Measurements from ENCODE around the gene RBM47.
"Not testable (repeated sequence)": the region's sequence is repeated elsewhere in the genome, so short reads cannot be mapped to it uniquely, and the experiment has no call there.

The RBM47 gene

DNA sequence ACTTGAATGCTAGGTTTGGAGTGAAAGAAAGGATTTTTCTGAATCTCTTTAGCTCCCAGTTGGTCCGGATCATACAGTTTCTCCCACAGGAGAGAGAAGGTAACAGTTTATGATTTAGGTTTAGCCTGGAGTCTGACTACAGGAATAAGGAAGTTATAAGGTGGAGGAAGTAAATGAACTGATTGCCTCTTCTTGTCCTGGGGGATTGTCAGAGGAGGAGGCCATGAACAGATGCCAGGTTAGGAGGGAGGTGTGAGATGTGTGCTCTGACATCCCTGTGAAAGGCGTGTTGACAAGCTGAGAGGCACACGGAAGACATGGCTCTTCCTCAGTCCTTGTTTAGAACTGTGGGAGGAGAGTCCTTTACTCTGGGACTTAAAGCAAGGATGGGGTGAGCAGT is 230.1 kb downstream of the RBM47 start:
- no peak for DNase-seq

DNA sequence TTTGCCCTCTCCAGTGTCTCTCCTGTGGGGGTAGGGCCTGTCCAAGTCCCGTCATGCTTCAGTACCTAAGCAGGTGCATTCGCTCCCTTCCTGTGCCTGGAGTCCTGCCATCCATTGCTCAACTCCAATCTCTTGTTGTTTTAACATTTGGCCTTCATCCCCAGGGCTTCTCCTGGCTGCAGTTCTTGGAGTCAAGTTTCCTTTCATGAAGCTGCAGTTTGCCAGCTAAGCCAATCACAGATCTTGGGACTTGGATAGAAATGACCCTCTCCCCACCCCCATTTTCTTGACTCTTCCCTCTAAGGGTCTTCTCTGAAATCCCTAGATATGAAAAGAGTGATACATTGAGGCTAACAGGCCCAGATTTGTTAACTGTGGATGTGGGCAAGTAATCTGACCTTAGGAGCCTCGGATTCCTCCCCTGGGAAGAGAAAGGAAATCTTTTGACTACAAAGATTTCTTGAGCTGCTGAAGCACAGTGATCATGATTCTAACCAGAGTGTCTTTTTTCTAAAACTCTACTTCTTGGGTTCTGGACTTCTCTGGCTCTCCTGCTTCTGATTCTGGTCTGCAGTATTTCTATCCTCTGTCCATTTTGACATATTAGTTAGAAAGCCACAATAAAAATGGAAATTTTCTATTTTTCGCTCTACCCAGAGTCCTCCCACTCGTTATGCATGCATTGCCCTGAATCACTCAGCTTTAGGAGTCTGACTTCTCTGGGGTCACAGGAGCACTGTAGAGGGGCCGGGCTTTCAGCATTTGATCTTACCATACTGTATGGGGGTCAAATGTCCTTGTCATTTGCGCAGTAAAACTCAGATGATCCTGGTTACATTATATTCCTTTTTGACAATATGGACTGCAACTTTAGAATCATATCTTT is 233.5 kb downstream of the RBM47 start:
- no peak for DNase-seq

DNA sequence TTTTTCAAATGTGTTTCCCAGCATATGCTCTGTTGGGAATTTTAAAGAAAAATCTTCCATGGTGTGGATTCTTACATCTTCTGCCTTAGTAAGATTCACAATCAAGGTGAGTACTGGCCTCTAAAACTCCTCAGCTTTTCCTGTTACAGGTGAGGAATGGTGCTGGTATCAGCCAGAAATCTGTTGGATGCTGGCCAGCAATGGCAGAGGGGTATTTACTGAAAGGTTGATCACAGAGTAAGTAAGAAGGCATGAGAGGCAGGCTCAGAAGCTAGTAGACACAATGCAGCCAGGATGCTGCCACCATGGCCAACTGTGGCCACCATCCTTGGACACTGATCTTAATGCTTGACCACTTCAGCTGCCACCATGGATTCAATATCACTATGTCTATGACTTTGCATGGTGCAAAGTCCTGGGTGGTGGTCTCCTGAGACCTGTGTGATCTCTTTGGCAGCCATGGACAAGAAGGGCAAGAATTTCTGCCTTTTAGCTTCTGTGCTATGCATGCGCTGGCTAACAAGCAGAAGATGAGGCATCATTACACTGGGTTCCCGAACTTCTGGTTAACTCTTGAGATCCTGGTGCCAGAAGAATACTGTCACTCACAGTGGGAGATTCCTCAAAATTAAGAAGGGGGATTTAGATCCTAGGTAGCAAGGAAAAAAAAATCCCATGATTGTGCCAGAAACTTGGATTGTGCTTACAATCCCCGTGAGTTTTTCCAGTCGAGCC is 234.3 kb downstream of the RBM47 start:
- no peak for DNase-seq

DNA sequence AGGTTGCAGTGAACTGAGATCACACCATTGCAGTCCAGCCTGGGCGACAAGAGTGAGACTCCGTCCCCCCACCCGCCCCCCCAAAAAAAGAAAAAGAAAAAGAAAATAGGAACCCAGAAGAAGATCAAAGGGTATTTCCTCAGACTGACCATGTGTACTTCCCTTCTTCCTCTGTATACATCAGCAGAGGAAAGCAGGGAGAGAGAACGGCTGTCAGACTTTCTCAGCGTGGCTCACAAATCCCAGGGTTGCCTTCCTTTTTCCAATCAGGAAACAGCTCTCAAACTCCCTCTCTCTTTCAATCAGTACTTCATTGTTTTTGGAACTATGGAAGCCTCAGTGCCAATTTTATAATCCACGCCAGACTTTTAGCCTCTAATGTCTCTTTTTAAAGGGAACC is 235.4 kb downstream of the RBM47 start:
- no peak for DNase-seq

DNA sequence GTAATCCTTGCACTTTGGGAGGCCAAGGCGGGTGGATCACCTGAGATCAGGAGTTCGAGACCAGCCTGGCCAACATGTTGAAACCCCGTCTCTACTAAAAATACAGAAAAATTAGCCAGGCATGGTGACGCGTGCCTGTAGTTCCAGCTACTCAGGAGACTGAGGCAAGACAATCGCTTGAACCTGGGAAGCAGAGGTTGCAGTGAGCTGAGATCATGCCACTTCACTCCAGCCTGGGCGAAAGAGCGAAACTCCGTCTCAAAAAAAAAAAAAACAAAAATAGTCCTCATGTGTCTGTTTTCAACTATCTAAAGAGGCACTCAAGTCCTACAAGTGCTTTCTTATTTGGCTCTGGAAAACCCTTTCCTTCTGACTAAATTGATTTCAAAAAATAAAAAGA is 237.4 kb downstream of the RBM47 start:
- DNase-seq = not testable (repeated sequence)

DNA sequence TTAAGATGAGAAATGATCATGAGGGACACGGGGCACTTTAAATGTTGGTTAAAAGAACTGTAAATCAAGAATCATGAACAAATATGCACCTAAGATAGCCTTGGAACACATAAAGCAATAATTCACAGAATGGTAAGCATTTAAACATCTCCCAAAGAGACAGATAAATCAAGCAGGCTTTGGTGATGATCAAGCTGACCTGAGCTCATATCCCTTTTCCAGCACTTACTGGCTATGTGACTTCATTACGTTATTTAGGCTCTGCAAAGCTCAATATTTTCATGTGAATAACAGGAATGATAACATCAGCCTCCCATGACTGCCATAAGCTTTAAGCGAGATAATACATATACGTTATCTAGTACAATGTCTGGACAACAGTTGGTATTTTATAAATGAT is 239.7 kb downstream of the RBM47 start:
- DNase-seq = no peak

DNA sequence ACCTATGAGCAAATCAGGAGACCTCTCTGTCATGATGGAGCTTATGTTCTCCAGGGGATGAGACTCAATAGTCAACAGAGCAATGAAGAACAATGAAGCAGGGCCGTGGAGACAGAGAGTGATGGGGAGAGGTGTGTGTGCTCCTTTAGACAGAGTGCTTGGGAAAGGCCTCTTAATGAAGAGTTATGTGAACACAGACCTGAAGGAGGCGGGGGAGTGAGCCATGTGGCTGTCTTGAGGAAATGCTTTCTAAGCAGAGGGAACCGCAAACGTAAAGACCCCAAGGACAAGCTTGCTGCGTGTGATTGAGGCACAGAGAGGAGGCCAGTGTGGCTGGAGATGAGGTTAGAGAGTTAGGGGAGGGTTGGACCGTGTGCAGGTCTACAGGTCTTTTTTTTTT is 241.4 kb downstream of the RBM47 start:
- DNase-seq = no peak

DNA sequence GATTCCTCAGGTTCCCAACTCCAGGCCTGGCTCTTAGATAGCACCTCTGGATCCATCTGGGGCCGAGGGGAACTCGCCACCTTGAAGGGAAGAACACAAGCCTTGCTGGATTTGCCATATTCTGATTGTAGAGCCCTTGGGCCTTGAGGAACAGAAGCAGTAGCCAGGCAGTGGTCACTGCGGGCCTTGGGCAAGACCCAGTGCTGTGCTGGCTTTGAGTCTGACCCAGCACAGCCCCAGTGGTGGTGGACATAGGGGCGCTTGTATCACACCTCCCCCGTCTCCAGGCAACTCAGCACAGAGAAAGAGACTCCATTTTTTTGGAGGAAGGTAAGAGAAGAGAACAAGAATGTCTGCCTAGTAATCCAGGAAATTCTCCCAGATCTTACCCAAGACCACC is 249.0 kb downstream of the RBM47 start:
- no peak for DNase-seq

DNA sequence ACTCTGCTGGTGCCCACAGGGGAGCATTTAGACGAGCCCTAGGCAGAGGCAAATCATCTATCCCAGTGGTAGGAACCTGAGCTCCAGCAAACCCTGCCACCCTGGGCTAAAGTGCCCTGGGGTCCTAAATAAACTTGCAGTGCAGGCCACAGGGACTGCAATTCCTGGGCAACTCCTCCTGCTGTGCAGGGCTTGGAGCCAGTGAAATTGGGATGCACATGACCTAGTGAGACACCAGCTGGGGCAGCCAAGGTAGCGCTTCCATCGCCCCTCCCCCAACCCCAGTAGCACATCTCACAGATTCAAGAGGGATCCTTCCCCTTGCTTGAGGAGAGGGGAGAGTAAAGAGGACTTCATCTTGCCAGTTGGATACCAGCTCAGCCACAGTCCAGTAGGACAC is 250.4 kb downstream of the RBM47 start:
- no peak for DNase-seq

DNA sequence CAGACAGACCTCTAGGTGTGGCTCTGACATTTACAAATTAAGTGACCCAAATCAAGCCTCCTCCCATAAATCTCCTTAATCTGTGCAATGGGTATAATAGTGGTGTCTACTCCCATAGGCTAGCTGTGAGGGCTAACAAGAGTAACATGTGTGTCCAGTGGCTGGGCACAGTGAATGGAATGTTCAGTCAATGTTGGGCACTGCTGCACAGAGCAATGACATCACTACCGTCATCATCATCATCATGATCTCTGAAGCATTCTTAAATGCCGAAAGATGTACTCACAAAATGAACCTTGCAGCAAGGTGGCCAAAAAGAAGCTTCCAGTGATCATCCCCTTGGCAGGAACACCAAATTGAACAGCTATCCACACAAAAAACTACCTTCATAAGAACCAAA is 251.0 kb downstream of the RBM47 start:
- DNase-seq = no peak

DNA sequence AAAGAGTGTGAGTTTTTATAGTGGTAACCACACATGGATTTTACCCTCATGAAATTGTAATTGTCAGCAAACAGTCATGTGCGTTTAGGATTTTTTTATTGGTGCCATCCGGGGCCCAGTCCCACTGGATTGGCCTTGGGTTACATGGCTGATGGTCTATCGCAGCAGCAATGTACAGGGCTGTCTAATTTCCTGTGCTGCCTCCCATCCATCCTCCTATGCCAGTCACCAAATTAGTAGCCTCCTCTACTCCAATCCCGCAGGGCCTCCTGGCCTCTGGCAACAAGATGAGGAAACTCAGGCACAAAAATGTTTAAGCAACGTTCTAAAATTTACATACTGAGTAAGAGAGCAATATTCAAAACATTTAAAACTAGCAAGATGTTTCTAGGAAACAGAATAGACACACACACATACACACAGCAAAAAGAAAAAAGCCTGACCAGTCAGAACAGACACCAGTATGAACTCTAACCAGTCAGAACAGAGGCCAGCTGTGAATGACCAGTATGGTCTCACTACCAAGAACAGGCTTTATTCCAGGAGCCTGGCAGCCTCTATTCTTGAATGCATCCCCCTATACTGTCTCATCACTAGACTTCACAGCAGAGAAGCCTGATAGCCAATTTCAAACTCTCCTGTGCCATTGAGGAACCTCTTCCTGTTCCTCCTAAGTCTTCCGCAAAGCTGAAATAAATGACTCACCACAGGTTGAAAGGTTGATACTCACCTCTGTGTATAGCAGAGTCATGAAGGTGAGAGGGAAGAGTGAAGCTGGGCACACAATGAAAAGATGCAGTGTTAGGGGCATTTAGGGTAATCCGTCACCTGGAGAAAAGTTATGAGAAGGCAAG is 251.9 kb downstream of the RBM47 start:
- DNase-seq = no peak

DNA sequence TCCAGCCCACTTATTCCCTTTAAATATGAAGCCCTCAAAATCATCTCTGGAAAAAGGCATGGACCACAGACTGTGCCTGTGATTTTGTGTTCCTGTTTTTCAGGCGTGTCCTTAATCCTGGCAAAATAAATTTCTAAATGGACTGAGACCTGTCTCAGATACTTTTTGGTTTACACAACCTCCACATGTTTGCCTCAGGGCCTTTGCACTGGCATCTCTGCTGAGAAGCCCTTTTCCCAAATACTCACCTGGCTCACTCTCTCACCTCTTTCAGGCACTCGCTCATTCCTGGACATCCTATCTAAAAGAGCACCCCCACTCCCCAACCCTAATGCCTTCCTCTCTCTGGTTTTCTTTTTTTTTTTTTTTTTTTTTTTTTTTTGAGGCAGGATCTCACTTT is 254.0 kb downstream of the RBM47 start:
- no peak for DNase-seq

DNA sequence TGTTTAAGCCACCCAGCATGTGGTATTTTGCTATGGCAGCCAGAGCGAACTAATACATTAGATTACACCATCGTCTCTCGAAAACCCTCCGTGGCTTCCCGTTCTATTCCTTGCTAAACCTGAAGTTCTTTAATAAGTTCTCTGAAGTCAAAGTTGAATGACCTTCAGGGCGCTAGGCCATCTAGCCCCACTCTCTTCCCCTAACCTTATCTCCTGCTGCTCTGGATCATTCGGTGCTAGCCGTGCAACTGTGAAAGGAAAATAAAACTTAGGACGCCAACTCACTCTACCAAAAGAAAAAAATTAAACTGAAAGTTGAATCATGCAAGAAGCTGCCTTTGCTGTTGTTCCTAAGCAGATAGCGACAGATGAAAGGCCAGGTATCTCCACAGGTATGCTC is 254.6 kb downstream of the RBM47 start:
- DNase-seq = no peak

DNA sequence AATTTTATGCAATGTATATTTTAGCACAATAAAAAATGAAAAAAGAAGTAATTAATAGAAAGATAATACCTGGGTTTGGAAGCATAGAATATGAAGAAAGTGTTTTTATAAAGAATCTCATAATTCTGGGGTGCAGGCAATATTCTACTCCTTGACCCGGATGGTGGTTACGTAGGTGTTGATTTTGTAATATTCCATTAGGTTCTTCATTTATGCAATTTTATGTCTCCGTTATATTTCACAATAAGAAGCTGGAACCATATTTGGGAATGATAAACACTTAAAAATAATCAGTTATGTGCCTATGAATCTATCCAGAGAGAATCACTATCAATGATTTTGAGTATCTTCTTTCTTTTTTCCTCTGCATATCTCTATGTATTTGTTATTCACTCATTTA is 256.0 kb downstream of the RBM47 start:
- no peak for DNase-seq
